ENCODE measurements around the gene GMDS. TPM values are rescaled to one million over a fixed set of nuclear protein-coding genes. Genes with fewer than 3 reads are reported as not detected.

GMDS gene
- total RNA-seq, 2 experiments from 2014 or later, result 33.2 to 33.5 TPM

GRCh38 chr6:1645466-1646185 lies 599.8 kb downstream of the GMDS start:
- CTCF ChIA-PET, result interaction anchor here (0.6 kb wide), 2 partner anchors 58 to 136 kb away, joined by 3 read pairs; no protein-coding TSS in a partner anchor

GRCh38 chr6:1644516-1645060 lies 600.8 kb downstream of the GMDS start:
- Mint-ChIP-seq H3K9me3 (ENCODE audit: low read depth) (no peaks in the 10 kb centered on the region), H3K36me3 (ENCODE audit: low read depth) (no peaks in the 10 kb centered on the region), H3K4me1 (no peaks in the 10 kb centered on the region), H3K27me3 (no peaks in the 10 kb centered on the region), H3K4me3 (no peak overlapping the region), H3K27ac (no peak overlapping the region)
- ChIA-PET POLR2A (no interaction called here), CTCF (interaction anchor here (0.7 kb wide), 1 partner anchor 134 kb away, joined by 3 read pairs; no protein-coding TSS in a partner anchor)
- ATAC-seq (no peak), DNase-seq (no peak)
- intact Hi-C loops (cut with DNase I, micrococcal nuclease), result no loop called here

More at GRCh38 chr6:1645466-1646185, 599.8 kb downstream of the GMDS start:
- H3K27ac Mint-ChIP-seq, result no peak overlapping the region
- POLR2A ChIA-PET, result no interaction called here
- intact Hi-C loops (cut with DNase I, micrococcal nuclease), result no loop called here
- no peak for ATAC-seq
- H3K4me3 Mint-ChIP-seq, result no peak overlapping the region
- no peaks in the 10 kb centered on the region for H3K36me3 Mint-ChIP-seq (ENCODE audit: low read depth)
- DNase-seq, result no peak
- no peaks in the 10 kb centered on the region for H3K27me3 Mint-ChIP-seq
- no peaks in the 10 kb centered on the region for H3K9me3 Mint-ChIP-seq (ENCODE audit: low read depth)
- no peaks in the 10 kb centered on the region for H3K4me1 Mint-ChIP-seq

DNA sequence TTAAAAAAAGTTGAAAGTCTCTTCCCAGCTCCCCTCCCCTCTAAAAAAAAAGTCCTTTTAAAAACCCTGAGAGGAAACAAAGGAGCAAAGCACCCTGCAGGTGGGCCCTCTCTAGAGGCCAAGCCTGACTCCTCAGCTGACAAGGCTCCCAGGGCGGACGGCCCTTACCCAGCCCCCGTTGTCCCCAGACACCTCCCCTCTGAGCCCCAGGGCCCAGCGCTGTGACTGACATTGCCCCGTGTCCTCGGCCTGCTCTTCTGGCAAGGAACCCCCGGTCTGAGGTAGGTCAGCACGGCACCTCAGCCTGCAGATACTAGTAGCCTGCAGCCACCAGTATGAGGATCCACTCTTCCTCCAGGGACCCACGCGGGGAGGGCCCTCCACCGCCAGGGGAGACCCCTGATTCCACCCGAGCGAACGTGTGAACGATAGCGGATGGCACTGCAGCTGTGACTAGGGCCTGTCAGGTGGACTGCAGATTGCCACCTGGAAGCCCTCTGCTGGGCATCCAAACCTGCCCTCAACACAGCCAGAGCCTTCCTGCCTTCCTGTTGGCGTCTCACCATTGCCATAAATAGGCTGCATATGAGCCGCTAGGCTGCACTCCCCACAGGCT lies 601.5 kb downstream of the GMDS start:
- ATAC-seq, result no peak
- H3K36me3 Mint-ChIP-seq (ENCODE audit: low read depth), result no peaks in the 10 kb centered on the region
- H3K27me3 Mint-ChIP-seq, result no peaks in the 10 kb centered on the region
- intact Hi-C loops (cut with DNase I, micrococcal nuclease), result no loop called here
- H3K9me3 Mint-ChIP-seq (ENCODE audit: low read depth), result no peaks in the 10 kb centered on the region
- ChIA-PET CTCF (interaction anchor here (0.6 kb wide), 1 partner anchor 41 kb away, joined by 3 read pairs; no protein-coding TSS in a partner anchor), POLR2A (no interaction called here)
- no peaks in the 10 kb centered on the region for H3K4me1 Mint-ChIP-seq
- no peak overlapping the region for H3K27ac Mint-ChIP-seq
- no peak overlapping the region for H3K4me3 Mint-ChIP-seq
- no peak for DNase-seq

GRCh38 chr6:1643111-1643510 lies 602.3 kb downstream of the GMDS start:
- no peak for DNase-seq
- Mint-ChIP-seq H3K9me3 (ENCODE audit: low read depth) (no peaks in the 10 kb centered on the region), H3K4me1 (no peaks in the 10 kb centered on the region), H3K27ac (no peak overlapping the region), H3K27me3 (no peaks in the 10 kb centered on the region), H3K4me3 (no peak overlapping the region), H3K36me3 (ENCODE audit: low read depth) (no peaks in the 10 kb centered on the region)
- no peak for ATAC-seq
- ChIA-PET POLR2A (no interaction called here), CTCF (interaction anchor here (0.6 kb wide), 1 partner anchor 42 kb away, joined by 3 read pairs; no protein-coding TSS in a partner anchor)
- intact Hi-C loops (cut with DNase I, micrococcal nuclease), result no loop called here

DNA sequence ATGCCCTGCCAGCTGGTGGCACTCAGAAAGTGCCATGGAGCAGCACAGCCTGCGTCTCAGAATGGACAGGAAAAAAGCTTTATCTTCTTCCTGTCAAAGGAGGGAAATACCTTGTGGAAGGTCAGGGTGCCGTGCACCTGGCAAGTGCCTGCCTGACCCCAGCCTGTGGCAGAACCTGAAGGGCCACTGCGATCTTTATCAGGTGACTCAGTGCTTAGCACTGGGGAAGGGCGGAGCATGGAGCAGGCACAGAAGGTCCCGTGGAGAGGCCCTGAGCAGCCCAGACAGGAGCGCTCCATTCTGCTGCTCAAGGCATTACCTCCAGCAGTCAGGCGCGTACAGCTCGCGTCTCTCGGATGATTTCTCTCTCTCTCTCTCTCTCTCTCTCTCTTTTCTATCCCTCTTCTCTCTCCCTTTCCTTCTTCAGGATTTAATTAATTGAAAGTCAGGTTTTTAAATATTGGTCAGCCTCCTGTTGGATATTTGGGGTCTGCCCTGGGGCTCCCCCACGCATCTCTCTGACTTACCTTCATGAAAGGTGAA lies 604.0 kb downstream of the GMDS start:
- Mint-ChIP-seq H3K27me3 (no peaks in the 10 kb centered on the region), H3K4me3 (no peak overlapping the region), H3K27ac (no peak overlapping the region), H3K9me3 (ENCODE audit: low read depth) (no peaks in the 10 kb centered on the region), H3K4me1 (no peaks in the 10 kb centered on the region), H3K36me3 (ENCODE audit: low read depth) (no peaks in the 10 kb centered on the region)
- DNase-seq, result no peak
- CTCF ChIA-PET, result no interaction called here
- ATAC-seq, result no peak
- intact Hi-C loops (cut with DNase I, micrococcal nuclease), result no loop called here
- POLR2A ChIA-PET, result no interaction called here

DNA sequence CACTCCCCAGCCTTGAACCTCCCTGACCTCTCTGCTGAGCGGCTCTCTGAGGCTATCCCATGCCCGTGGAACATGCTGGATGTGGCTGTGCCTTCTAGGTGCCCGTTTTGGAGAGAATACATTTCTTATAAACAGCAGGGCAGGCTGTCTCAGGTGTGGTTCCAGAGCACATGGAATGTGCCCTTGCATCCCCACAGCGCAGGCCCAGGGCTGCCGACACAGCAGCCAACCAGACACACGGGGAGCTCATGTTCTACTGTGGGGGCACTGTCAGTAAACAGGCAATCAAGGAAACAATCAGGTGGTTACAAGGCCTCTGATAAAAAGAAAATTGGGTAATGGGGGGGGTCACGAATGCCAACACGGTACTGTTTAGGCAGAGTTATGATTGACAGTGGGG lies 604.9 kb downstream of the GMDS start:
- Mint-ChIP-seq H3K4me3 (no peak overlapping the region), H3K9me3 (ENCODE audit: low read depth) (no peaks in the 10 kb centered on the region), H3K4me1 (no peaks in the 10 kb centered on the region), H3K27ac (no peak overlapping the region), H3K36me3 (ENCODE audit: low read depth) (no peaks in the 10 kb centered on the region), H3K27me3 (no peaks in the 10 kb centered on the region)
- intact Hi-C loops (cut with DNase I, micrococcal nuclease), result no loop called here
- POLR2A ChIA-PET, result no interaction called here
- no peak for ATAC-seq
- CTCF ChIA-PET, result no interaction called here
- no peak for DNase-seq

- DNase-seq (no peak), ATAC-seq (no peak)
- H3K4me3 Mint-ChIP-seq, result no peak overlapping the region
- intact Hi-C loops (cut with DNase I, micrococcal nuclease), result no loop called here
- ChIA-PET CTCF (interaction anchor here (0.9 kb wide), 1 partner anchor 469 kb away, joined by 3 read pairs; no protein-coding TSS in a partner anchor), POLR2A (no interaction called here)
- H3K27ac Mint-ChIP-seq, result no peak overlapping the region
- H3K36me3 Mint-ChIP-seq (ENCODE audit: low read depth), result no peaks in the 10 kb centered on the region
- no peaks in the 10 kb centered on the region for H3K4me1 Mint-ChIP-seq
- H3K27me3 Mint-ChIP-seq, result no peaks in the 10 kb centered on the region
- no peaks in the 10 kb centered on the region for H3K9me3 Mint-ChIP-seq (ENCODE audit: low read depth)
Measured at GRCh38 chr6:1639430-1639829, 606.0 kb downstream of the GMDS start.

GRCh38 chr6:1636971-1637871 lies 608.2 kb downstream of the GMDS start:
- Mint-ChIP-seq H3K27ac (no peak overlapping the region), H3K4me1 (no peaks in the 10 kb centered on the region), H3K27me3 (peaks cover 2% of the 10 kb centered on the region), H3K4me3 (no peak overlapping the region), H3K9me3 (ENCODE audit: low read depth) (no peaks in the 10 kb centered on the region), H3K36me3 (ENCODE audit: low read depth) (no peaks in the 10 kb centered on the region)
- DNase-seq (no peak), ATAC-seq (no peak)
- ChIA-PET CTCF (interaction anchor here (0.6 kb wide), 1 partner anchor 47 kb away, joined by 3 read pairs; no protein-coding TSS in a partner anchor), POLR2A (no interaction called here)
- intact Hi-C loops (cut with DNase I, micrococcal nuclease), result no loop called here

DNA sequence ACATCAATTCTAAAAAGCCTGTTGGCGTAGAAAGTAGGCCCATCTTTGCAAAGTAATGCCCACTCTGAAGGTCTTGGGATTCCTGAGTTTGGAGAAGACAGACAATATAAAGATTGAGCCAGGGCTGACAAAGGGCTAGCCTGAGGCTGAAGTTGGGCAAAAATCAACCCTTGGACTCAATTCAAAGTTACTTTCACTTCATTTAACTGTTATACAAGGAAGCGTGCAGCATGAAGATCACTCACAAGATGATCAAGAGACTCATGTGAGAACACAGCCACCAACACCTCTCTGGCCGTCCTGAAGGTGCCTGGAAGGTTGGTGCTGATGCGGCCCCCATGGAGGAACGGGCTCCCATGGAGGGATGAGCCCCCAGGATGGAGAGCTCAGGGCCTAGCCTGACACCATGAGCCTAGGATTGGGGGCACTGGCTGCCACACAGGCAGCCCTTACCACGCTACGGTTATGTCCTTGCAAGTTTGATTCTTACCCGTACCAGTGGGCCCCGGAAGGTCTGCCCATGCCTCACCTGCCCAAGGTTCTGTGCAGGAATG lies 609.1 kb downstream of the GMDS start:
- Mint-ChIP-seq H3K27ac (no peak overlapping the region), H3K4me3 (no peak overlapping the region), H3K36me3 (ENCODE audit: low read depth) (no peaks in the 10 kb centered on the region), H3K4me1 (no peaks in the 10 kb centered on the region), H3K27me3 (peaks cover 4% of the 10 kb centered on the region), H3K9me3 (ENCODE audit: low read depth) (no peaks in the 10 kb centered on the region)
- POLR2A ChIA-PET, result no interaction called here
- intact Hi-C loops (cut with DNase I, micrococcal nuclease), result no loop called here
- ATAC-seq, result no peak
- CTCF ChIA-PET, result interaction anchor here (0.6 kb wide), 1 partner anchor 48 kb away, joined by 3 read pairs; no protein-coding TSS in a partner anchor
- no peak for DNase-seq

- H3K9me3 Mint-ChIP-seq (ENCODE audit: low read depth), result no peaks in the 10 kb centered on the region
- CTCF ChIA-PET, result no interaction called here
Measured at GRCh38 chr6:1635305-1636010, 609.9 kb downstream of the GMDS start.

More at GRCh38 chr6:1635305-1636010, 609.9 kb downstream of the GMDS start:
- Mint-ChIP-seq H3K4me1 (no peaks in the 10 kb centered on the region), H3K27ac (no peak overlapping the region), H3K27me3 (peaks cover 6% of the 10 kb centered on the region), H3K4me3 (no peak overlapping the region), H3K36me3 (ENCODE audit: low read depth) (no peaks in the 10 kb centered on the region)
- POLR2A ChIA-PET, result no interaction called here
- intact Hi-C loops (cut with DNase I, micrococcal nuclease), result no loop called here
- DNase-seq (no peak), ATAC-seq (no peak)
